IMR-90 (cell line): ENCODE data around the gene WNT6. TPM values are rescaled to one million over a fixed set of nuclear protein-coding genes. Genes with fewer than 3 reads are reported as not detected.

Experiments used
- ATAC-seq: fragments of 200-7000 bp; cut with Tn5 transposase; 2 replicates; pipeline ENCODE4 v1.9.1; 2020; ENCODE audit warnings: low read depth, mild to moderate bottlenecking, moderate library complexity
- BruUV-seq: library from RNA; stranded (reverse); fragments of 400-500 nt; replicated peaks from 2 replicates; lab custom pipeline; 2021; lab: Mats Ljungman, UMichigan
- CTCF ChIA-PET: fragments of 300-600 bp; formaldehyde crosslinking; extraction: SDS; loops from one replicate; lab custom pipeline; 2021; ENCODE audit warnings: antibody characterized with exemption; lab: Yijun Ruan, JAX
- POLR2A ChIA-PET: fragments of 300-600 bp; sonication (Branson Sonifier 250); formaldehyde crosslinking; loops from one replicate; lab custom pipeline; 2022; ENCODE audit warnings: antibody characterized with exemption; ENCODE audit not compliant: unreplicated experiment; lab: Charles Lee
- DNase-seq: peaks from one replicate; pipeline ENCODE4 v3.0.0; 2013
- H2AFZ ChIP-seq: replicated peaks from 2 replicates; pipeline ENCODE3; 2013; ENCODE audit warnings: low read length, mild to moderate bottlenecking; ENCODE audit not compliant: poor library complexity
- H2AK5ac ChIP-seq: 2 replicates; pipeline ENCODE4 v1.6.1; 2013; ENCODE audit warnings: low read depth, low read length, inconsistent platforms
- H2AK9ac ChIP-seq: replicated peaks from 2 replicates; pipeline ENCODE3; 2013; ENCODE audit warnings: mild to moderate bottlenecking, low read depth, low read length, moderate library complexity; ENCODE audit not compliant: poor library complexity
- H2BK120ac ChIP-seq: 2 replicates; pipeline ENCODE4 v1.6.1; 2013; ENCODE audit warnings: low read depth, low read length, inconsistent platforms
- H2BK15ac ChIP-seq: 3 replicates; pipeline ENCODE4 v1.6.1; 2013; ENCODE audit warnings: low read depth, low read length, inconsistent platforms
- H2BK20ac ChIP-seq: 2 replicates; pipeline ENCODE4 v1.6.1; 2013; ENCODE audit warnings: low read depth, mild to moderate bottlenecking, inconsistent platforms, low read length, moderate library complexity
- H2BK5ac ChIP-seq: 2 replicates; pipeline ENCODE4 v1.6.1; 2013; ENCODE audit warnings: mild to moderate bottlenecking, low read depth, low read length, inconsistent platforms; ENCODE audit not compliant: poor library complexity, severe bottlenecking
- H3K14ac ChIP-seq: replicated peaks from 2 replicates; pipeline ENCODE4 v1.6.1; 2013; ENCODE audit warnings: low read depth, low read length, inconsistent platforms
- H3K18ac ChIP-seq: 2 replicates; pipeline ENCODE4 v1.6.1; 2013; ENCODE audit warnings: low read depth, low read length, control low read depth
- H3K23ac ChIP-seq: 2 replicates; pipeline ENCODE4 v1.6.1; 2013; ENCODE audit warnings: low read depth, low read length, inconsistent platforms
- H3K27ac ChIP-seq: 2 replicates; pipeline ENCODE4 v1.5.1; 2013; ENCODE audit warnings: mild to moderate bottlenecking, control low read depth, low read length; ENCODE audit not compliant: insufficient read depth
- H3K27me3 ChIP-seq: 2 replicates; pipeline ENCODE4 v1.6.1; 2013; ENCODE audit warnings: low read length; ENCODE audit not compliant: control insufficient read depth, insufficient read depth
- H3K36me3 ChIP-seq: 2 replicates; pipeline ENCODE4 v1.6.1; 2013; ENCODE audit warnings: low read length, mixed read lengths; ENCODE audit not compliant: control insufficient read depth, insufficient read depth
- H3K4ac ChIP-seq: 2 replicates; pipeline ENCODE4 v1.6.1; 2013; ENCODE audit warnings: low read depth, low read length, inconsistent platforms
- H3K4me1 ChIP-seq: 2 replicates; pipeline ENCODE4 v1.6.1; 2013; ENCODE audit warnings: low read length, mixed read lengths; ENCODE audit not compliant: control insufficient read depth, insufficient read depth
- H3K4me2 ChIP-seq: 2 replicates; pipeline ENCODE4 v1.6.1; 2013; ENCODE audit warnings: low read depth, mild to moderate bottlenecking, control low read depth, low read length, moderate library complexity
- H3K4me3 ChIP-seq: 2 replicates; pipeline ENCODE4 v1.5.1; 2013; ENCODE audit warnings: low read depth, mild to moderate bottlenecking, control low read depth, low read length, moderate library complexity; ENCODE audit not compliant: insufficient read depth
- H3K56ac ChIP-seq: 2 replicates; pipeline ENCODE4 v1.6.1; 2013; ENCODE audit warnings: low read length, inconsistent platforms; ENCODE audit not compliant: insufficient read depth; ENCODE audit errors: extremely low read depth
- H3K79me1 ChIP-seq, 2 experiments: 2 replicates each; pipeline ENCODE4 v1.6.1; 2013; ENCODE audit warnings: low read length in 2 of 2, inconsistent platforms in 1 of 2, low read depth in 1 of 2
- H3K9ac ChIP-seq: 2 replicates; pipeline ENCODE4 v1.6.1; 2013; ENCODE audit warnings: low read depth, low read length, control low read depth
- H3K9me1 ChIP-seq: 2 replicates; pipeline ENCODE4 v1.6.1; 2013; ENCODE audit warnings: low read length, inconsistent platforms; ENCODE audit not compliant: insufficient read depth
- H3K9me3 ChIP-seq: 2 replicates; pipeline ENCODE4 v1.6.1; 2013; ENCODE audit warnings: low read length; ENCODE audit not compliant: control insufficient read depth, insufficient read depth
- H4K20me1 ChIP-seq: 2 replicates; pipeline ENCODE4 v1.6.1; 2013; ENCODE audit warnings: low read length, inconsistent platforms; ENCODE audit not compliant: insufficient read depth
- H4K5ac ChIP-seq: 2 replicates; pipeline ENCODE4 v1.6.1; 2013; ENCODE audit warnings: mild to moderate bottlenecking, low read depth, low read length, control low read depth
- H4K8ac ChIP-seq, 2 experiments: 2 replicates each; pipeline ENCODE4 v1.6.1; 2013; ENCODE audit warnings: low read depth in 2 of 2, low read length in 2 of 2, control low read depth in 1 of 2, inconsistent platforms in 1 of 2
- H4K91ac ChIP-seq: 2 replicates; pipeline ENCODE4 v1.6.1; 2013; ENCODE audit warnings: low read depth, low read length, inconsistent platforms; ENCODE audit not compliant: insufficient read depth
- BHLHE40 ChIP-seq: fragments of 150-350 bp; IDR thresholded peaks from 2 replicates; pipeline ENCODE4 v1.6.1; 2016; ENCODE audit warnings: mild to moderate bottlenecking, low read depth, low read length
- POLR2A ChIP-seq: IDR thresholded peaks from 2 replicates; pipeline ENCODE4 v1.6.1; 2012; ENCODE audit warnings: mild to moderate bottlenecking, low read depth, low read length
- WGBS, 2 experiments: methylation state at CpG; one replicate each; pipeline versions ENCODE4 v1.1.5 to v1.1.7; 2013; ENCODE audit warnings: missing lambda C conversion rate in 2 of 2; ENCODE audit not compliant: insufficient read length in 1 of 2; ENCODE audit errors: extremely low coverage in 2 of 2; 5-methylcytosine and 5-hydroxymethylcytosine counted together
- dilution Hi-C: fragments of 300-500 bp; cut with HindIII; formaldehyde crosslinking; loops from one replicate; pipeline ENCODE4 v1.14.3; 2018; ENCODE audit warnings: low sequenced_read_pairs; ENCODE audit not compliant: unreplicated experiment
- in situ Hi-C: fragments of 300-500 bp; cut with MboI; formaldehyde crosslinking; loops from 3 replicates; pipeline ENCODE4 v1.14.3; 2019; ENCODE audit warnings: low sequenced_read_pairs, inconsistent platforms, mixed read lengths
- intact Hi-C: fragments of 100-400 bp; cut with micrococcal nuclease; formaldehyde crosslinking; loops from 2 replicates; pipeline ENCODE4 v1.10.0; 2022
- polyA plus RNA-seq, 3 experiments: library from polyadenylated mRNA; depleted of rRNA; stranded (reverse); fragments of >200 nt; gene quantifications; 2 replicates each; pipeline ENCODE4 v1.2.3, GENCODE V29; 2012; ENCODE audit warnings: low replicate concordance in 1 of 3
- total RNA-seq: library from RNA; depleted of rRNA; stranded (reverse); fragments of >200 nt; gene quantifications from 2 replicates; pipeline ENCODE4 v1.2.3, GENCODE V29; 2012
- TF ChIP-seq, protein P1 (sequence below): fragments of 150-350 bp; IDR thresholded peaks from 2 replicates; pipeline ENCODE4 v1.6.1; 2017; ENCODE audit warnings: mild to moderate bottlenecking, antibody characterized with exemption, low read length, low read depth
- TF ChIP-seq, protein P2 (sequence below): fragments of 150-350 bp; IDR thresholded peaks from 2 replicates; pipeline ENCODE4 v1.6.1; 2016; ENCODE audit warnings: low read depth, mild to moderate bottlenecking, low read length, moderate library complexity, borderline replicate concordance

WNT6 gene
- total and polyA plus RNA-seq, 2 of the 4 experiments (the other 2 are of a cell fraction): not detected

DNA sequence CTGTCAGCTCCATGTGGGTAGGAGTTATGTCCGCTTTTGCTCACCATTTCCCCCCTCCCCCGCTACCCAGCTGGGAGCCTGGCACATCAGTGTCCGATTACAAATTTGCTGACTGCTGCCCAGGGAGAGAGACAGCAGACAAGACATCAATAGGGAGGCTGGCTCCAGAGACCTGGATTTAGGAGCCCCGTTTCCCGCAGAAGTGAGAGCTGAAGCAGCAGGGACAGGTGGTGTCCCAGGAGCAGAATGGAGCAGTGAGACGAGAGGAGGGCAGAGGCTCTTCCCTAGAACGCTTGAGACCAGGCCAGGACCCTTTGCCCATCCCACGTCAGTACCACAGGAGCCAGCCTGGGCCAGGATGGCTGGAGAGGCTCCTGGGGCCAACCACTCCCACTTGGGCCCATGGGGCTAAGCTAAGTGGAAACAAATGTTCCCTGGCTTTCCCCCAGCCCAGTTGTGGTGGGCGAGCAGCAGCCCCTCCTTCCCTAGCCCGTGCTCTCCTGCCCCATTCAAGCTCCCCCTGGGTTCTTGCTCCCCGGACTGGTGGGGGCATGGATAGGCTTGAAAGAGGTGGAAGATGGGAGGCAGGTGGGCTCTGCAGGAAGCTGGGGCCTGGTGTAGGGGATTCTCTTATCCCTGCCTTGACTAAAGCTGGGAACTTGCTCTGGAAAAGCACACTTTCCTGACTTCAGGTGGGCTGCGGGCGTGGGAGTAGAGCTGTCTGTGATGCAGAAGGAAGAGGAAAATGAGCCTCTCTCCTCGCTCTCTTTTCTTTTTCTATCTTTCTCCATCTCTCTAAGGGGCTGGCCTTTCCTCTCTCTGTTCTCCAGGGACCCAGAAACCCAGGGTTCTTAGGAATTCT is 4.1 kb upstream of the WNT6 start:
- H3K27me3 ChIP-seq: peaks cover 78% of the 10 kb centered on the region
- TF ChIP-seq, protein P1, sequence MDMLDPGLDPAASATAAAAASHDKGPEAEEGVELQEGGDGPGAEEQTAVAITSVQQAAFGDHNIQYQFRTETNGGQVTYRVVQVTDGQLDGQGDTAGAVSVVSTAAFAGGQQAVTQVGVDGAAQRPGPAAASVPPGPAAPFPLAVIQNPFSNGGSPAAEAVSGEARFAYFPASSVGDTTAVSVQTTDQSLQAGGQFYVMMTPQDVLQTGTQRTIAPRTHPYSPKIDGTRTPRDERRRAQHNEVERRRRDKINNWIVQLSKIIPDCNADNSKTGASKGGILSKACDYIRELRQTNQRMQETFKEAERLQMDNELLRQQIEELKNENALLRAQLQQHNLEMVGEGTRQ: no peak
- TF ChIP-seq BHLHE40: no peak
- no peak for TF ChIP-seq POLR2A
- TF ChIP-seq, protein P2, sequence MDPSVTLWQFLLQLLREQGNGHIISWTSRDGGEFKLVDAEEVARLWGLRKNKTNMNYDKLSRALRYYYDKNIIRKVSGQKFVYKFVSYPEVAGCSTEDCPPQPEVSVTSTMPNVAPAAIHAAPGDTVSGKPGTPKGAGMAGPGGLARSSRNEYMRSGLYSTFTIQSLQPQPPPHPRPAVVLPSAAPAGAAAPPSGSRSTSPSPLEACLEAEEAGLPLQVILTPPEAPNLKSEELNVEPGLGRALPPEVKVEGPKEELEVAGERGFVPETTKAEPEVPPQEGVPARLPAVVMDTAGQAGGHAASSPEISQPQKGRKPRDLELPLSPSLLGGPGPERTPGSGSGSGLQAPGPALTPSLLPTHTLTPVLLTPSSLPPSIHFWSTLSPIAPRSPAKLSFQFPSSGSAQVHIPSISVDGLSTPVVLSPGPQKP: no peak
- no peak overlapping the region for H3K4ac ChIP-seq
- DNase-seq: no peak
- no peak for ATAC-seq
- no peak overlapping the region for H3K9ac ChIP-seq
- no peaks in the 10 kb centered on the region for H3K79me1 ChIP-seq
- intact Hi-C loops: no loop called here
- no peak overlapping the region for H3K27ac ChIP-seq
- dilution Hi-C loops: no loop called here
- no peak overlapping the region for H3K23ac ChIP-seq
- H4K8ac ChIP-seq: no peak overlapping the region
- H2AK9ac ChIP-seq: no peak overlapping the region
- H3K36me3 ChIP-seq: no peaks in the 10 kb centered on the region
- H3K56ac ChIP-seq: no peak overlapping the region
- H4K20me1 ChIP-seq: no peaks in the 10 kb centered on the region; the same call in 1 of the 2 replicates
- no peak overlapping the region for H3K4me2 ChIP-seq
- H2BK120ac ChIP-seq: no peak overlapping the region
- ChIA-PET POLR2A (no interaction called here), CTCF (interaction anchor here (0.9 to 1.3 kb wide), 2 partner anchors 8 to 21 kb away, joined by 3 to 4 read pairs; no protein-coding TSS in a partner anchor)
- H2BK5ac ChIP-seq: no peak overlapping the region
- H2AFZ ChIP-seq: no peak overlapping the region
- WGBS, 2 experiments: 26% methylated on average over 3 of the region's 14 CpGs; no CpG with 5 or more reads in 1 of the 2 experiments
- H3K9me1 ChIP-seq: no peaks in the 10 kb centered on the region
- BruUV-seq: no TSS peak
- peaks cover 5% of the 10 kb centered on the region; the same call in 1 of the 2 replicates for H3K4me1 ChIP-seq
- in situ Hi-C loops: no loop called here
- H2AK5ac ChIP-seq: no peak overlapping the region
- peaks cover 4% of the 10 kb centered on the region; the same call in 1 of the 2 replicates for H3K9me3 ChIP-seq
- no peak overlapping the region for H3K4me3 ChIP-seq
- H2BK20ac ChIP-seq: no peak overlapping the region
- H4K91ac ChIP-seq: no peak overlapping the region
- no peak overlapping the region for H3K18ac ChIP-seq
- H2BK15ac ChIP-seq: no peak overlapping the region
- H3K14ac ChIP-seq: no peak overlapping the region
- no peak overlapping the region for H4K5ac ChIP-seq
